Gastroesophageal sphincter (tissue), 4 donors: ENCODE measurements around the gene SLC25A44. TPM values are rescaled to one million over a fixed set of nuclear protein-coding genes. Genes with fewer than 3 reads are reported as not detected.

Experiments used
- ATAC-seq: fragments of 150-250 bp; one replicate; pipeline ENCODE4 v1.9.1; 2016; ENCODE audit warnings: mild to moderate bottlenecking, moderate library complexity
- H3K27ac ChIP-seq, 4 donors: fragments of 200-600 bp; sonication (generic) in 3 of 4; 1 replicate in 3 of 4; 2 replicates in 1 of 4; pipeline ENCODE4 v1.5.1; 2016 to 2019
- H3K27me3 ChIP-seq: fragments of 200-600 bp; sonication (generic); one replicate; pipeline ENCODE4 v1.5.1; 2019
- H3K36me3 ChIP-seq, 2 donors: fragments of 200-600 bp; sonication (generic); one replicate each; pipeline ENCODE4 v1.5.1; 2019; ENCODE audit warnings: control low read depth in 1 of 2
- H3K4me1 ChIP-seq, 3 donors: fragments of 200-600 bp; sonication (generic); 1 replicate in 2 of 3; 2 replicates in 1 of 3; pipeline ENCODE4 v1.5.1; 2016 to 2019; ENCODE audit warnings: control low read depth in 2 of 3
- H3K4me3 ChIP-seq, 2 donors: fragments of 200-600 bp; sonication (generic); one replicate each; pipeline ENCODE4 v1.5.1; 2019; ENCODE audit warnings: mild to moderate bottlenecking in 1 of 2, moderate library complexity in 1 of 2
- H3K9me3 ChIP-seq, 3 donors: fragments of 200-600 bp; sonication (generic); one replicate each; pipeline ENCODE4 v1.5.1; 2017 to 2019; ENCODE audit warnings: control low read depth in 2 of 3
- CTCF ChIP-seq, 4 experiments: fragments of 200-600 bp in 2 of 4; fragments of 450-650 bp in 2 of 4; sonication (generic) in 1 of 4; IDR thresholded peaks; one replicate each; pipeline ENCODE4 v1.5.1; 2017 to 2019; ENCODE audit warnings: antibody characterized with exemption in 4 of 4, mild to moderate bottlenecking in 2 of 4, moderate library complexity in 2 of 4
- EP300 ChIP-seq: sonication (generic); formaldehyde crosslinking; IDR thresholded peaks from one replicate; pipeline ENCODE4 v1.6.1; 2017; ENCODE audit warnings: antibody characterized with exemption, mild to moderate bottlenecking
- POLR2A ChIP-seq, 2 donors: fragments of 450-650 bp; IDR thresholded peaks; one replicate each; pipeline ENCODE4 v1.6.1; 2017; ENCODE audit warnings: antibody characterized with exemption in 2 of 2, mild to moderate bottlenecking in 2 of 2, moderate library complexity in 1 of 2
- POLR2AphosphoS5 ChIP-seq: sonication (generic); formaldehyde crosslinking; IDR thresholded peaks from one replicate; pipeline ENCODE4 v1.6.1; 2017; ENCODE audit warnings: antibody characterized with exemption
- WGBS, 2 donors: methylation state at CpG; one replicate each; pipeline ENCODE4 v1.1.5; 2018; ENCODE audit warnings: low coverage in 1 of 2; 5-methylcytosine and 5-hydroxymethylcytosine counted together
- total RNA-seq, 4 donors: library from RNA; depleted of rRNA; stranded (reverse); fragments of >200 nt; gene quantifications; one replicate each; pipeline ENCODE4 v1.1.0, GENCODE V29; 2016

SLC25A44 gene
- total RNA-seq, 4 donors from 2014 or later, result 9.4 to 17.0 (median 12.7) TPM

- H3K9me3 ChIP-seq, result no peaks in the 10 kb centered on the region
- H3K4me3 ChIP-seq, result no peak overlapping the region
- H3K27ac ChIP-seq, result no peak overlapping the region
- H3K36me3 ChIP-seq, result no peaks in the 10 kb centered on the region
- peaks cover 5 to 12% (median 9%) of the 10 kb centered on the region in 3 donors for H3K4me1 ChIP-seq
- 100% methylated on average over 1 of the region's 6 CpGs; no CpG with 5 or more reads in 1 of the 2 donors for WGBS, 2 donors
- H3K27me3 ChIP-seq, result peaks cover 41% of the 10 kb centered on the region
- no peak for ATAC-seq
- TF ChIP-seq CTCF (IDR thresholded peaks at IDR 0.05), result no peak
Measured at GRCh38 chr1:156151093-156151688, 42.7 kb upstream of the SLC25A44 start.

GRCh38 chr1:156152628-156153027 lies 41.3 kb upstream of the SLC25A44 start:
- Histone ChIP-seq H3K36me3 (no peaks in the 10 kb centered on the region), H3K9me3 (no peaks in the 10 kb centered on the region), H3K27me3 (peaks cover 41% of the 10 kb centered on the region), H3K27ac (no peak overlapping the region), H3K4me3 (no peak overlapping the region), H3K4me1 (no peaks in the 10 kb centered on the region)
- no peak for ATAC-seq
- TF ChIP-seq POLR2A (IDR thresholded peaks at IDR 0.05) (no peak), POLR2AphosphoS5 (no peak), CTCF (IDR thresholded peaks at IDR 0.05) (no peak), EP300 (no peak)
- WGBS, 2 donors, result 44 to 71% methylated on average over 2 to 5 of the region's 5 CpGs

- no peak within 1 kb of the TSS for H3K27ac ChIP-seq
- H3K36me3 ChIP-seq, result no peaks in the 10 kb centered on the region
- 79 to 92% methylated on average over 2 to 6 of the region's 10 CpGs for WGBS, 2 donors
- H3K27me3 ChIP-seq, result peaks cover 41% of the 10 kb centered on the region
- no peak within 1 kb of the TSS for H3K4me3 ChIP-seq
- ATAC-seq, result no peak
- H3K4me1 ChIP-seq, result no peaks in the 10 kb centered on the region
- TF ChIP-seq POLR2A (IDR thresholded peaks at IDR 0.05), result no peak
- no peak for TF ChIP-seq POLR2AphosphoS5
- no peak for TF ChIP-seq CTCF (IDR thresholded peaks at IDR 0.05)
- TF ChIP-seq EP300, result no peak
- H3K9me3 ChIP-seq, result no peaks in the 10 kb centered on the region
Measured at GRCh38 chr1:156153362-156153761, 40.5 kb upstream of the SLC25A44 start, which contains the start of gene SEMA4A. Gene SEMA4A (plus strand): TSS chr1:156153585. CDS start chr1:156154579, 994 bp downstream.

GRCh38 chr1:156154317-156154749 lies 39.6 kb upstream of the SLC25A44 start:
- H3K27me3 ChIP-seq, result peaks cover 40% of the 10 kb centered on the region
- WGBS, 2 donors, result 66 to 92% methylated on average over 2 to 6 of the region's 11 CpGs
- H3K4me3 ChIP-seq, result no peak overlapping the region
- ATAC-seq, result peak; percentile 12
- no peak for TF ChIP-seq POLR2AphosphoS5
- no peak for TF ChIP-seq CTCF (IDR thresholded peaks at IDR 0.05)
- TF ChIP-seq EP300, result no peak
- no peak for TF ChIP-seq POLR2A (IDR thresholded peaks at IDR 0.05)
- no peaks in the 10 kb centered on the region for H3K9me3 ChIP-seq
- H3K4me1 ChIP-seq, result no peaks in the 10 kb centered on the region
- H3K36me3 ChIP-seq, result no peaks in the 10 kb centered on the region
- H3K27ac ChIP-seq, result no peak overlapping the region

- H3K4me1 ChIP-seq, result peaks cover 0 to 9% (median 3%) of the 10 kb centered on the region in 3 donors
- no peak for TF ChIP-seq POLR2AphosphoS5
- no peak for TF ChIP-seq CTCF (IDR thresholded peaks at IDR 0.05)
- no peak overlapping the region for H3K27ac ChIP-seq
- no peaks in the 10 kb centered on the region for H3K9me3 ChIP-seq
- no peaks in the 10 kb centered on the region for H3K36me3 ChIP-seq
- ATAC-seq, result no peak
- WGBS, 2 donors, result 55 to 57% methylated on average over 2 to 9 of the region's 12 CpGs
- peaks cover 24% of the 10 kb centered on the region for H3K27me3 ChIP-seq
- no peak overlapping the region for H3K4me3 ChIP-seq
Measured at GRCh38 chr1:156155756-156156510, 38.0 kb upstream of the SLC25A44 start.
